ENCODE measurements around the gene AOAH. TPM values are rescaled to one million over a fixed set of nuclear protein-coding genes. Genes with fewer than 3 reads are reported as not detected.
A peak's percentile ranks its signal among the peaks of the same experiment; 100 is the strongest.

Gene AOAH
- total and polyA plus RNA-seq, 11 donors = 0.65 to 42.0 (median 1.8) TPM

- intact Hi-C loops (cut with DNase I) = no loop called here
- TF ChIP-seq POLR2A (IDR thresholded peaks at IDR 0.05) = no peak
- TF ChIP-seq, protein P1, sequence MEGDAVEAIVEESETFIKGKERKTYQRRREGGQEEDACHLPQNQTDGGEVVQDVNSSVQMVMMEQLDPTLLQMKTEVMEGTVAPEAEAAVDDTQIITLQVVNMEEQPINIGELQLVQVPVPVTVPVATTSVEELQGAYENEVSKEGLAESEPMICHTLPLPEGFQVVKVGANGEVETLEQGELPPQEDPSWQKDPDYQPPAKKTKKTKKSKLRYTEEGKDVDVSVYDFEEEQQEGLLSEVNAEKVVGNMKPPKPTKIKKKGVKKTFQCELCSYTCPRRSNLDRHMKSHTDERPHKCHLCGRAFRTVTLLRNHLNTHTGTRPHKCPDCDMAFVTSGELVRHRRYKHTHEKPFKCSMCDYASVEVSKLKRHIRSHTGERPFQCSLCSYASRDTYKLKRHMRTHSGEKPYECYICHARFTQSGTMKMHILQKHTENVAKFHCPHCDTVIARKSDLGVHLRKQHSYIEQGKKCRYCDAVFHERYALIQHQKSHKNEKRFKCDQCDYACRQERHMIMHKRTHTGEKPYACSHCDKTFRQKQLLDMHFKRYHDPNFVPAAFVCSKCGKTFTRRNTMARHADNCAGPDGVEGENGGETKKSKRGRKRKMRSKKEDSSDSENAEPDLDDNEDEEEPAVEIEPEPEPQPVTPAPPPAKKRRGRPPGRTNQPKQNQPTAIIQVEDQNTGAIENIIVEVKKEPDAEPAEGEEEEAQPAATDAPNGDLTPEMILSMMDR (IDR thresholded peaks at IDR 0.05) = no peak
- WGBS, 4 donors = 41 to 76% (median 67%) methylated on average over 3 of the region's 3 CpGs
- Histone ChIP-seq H3K4me1 (no peaks in the 10 kb centered on the region), H3K9me3 (no peaks in the 10 kb centered on the region), H3K27ac (no peak overlapping the region), H3K4me3 (no peak overlapping the region), H3K36me3 (peaks cover 0 to 1% (median 0%) of the 10 kb centered on the region in 9 donors), H3K27me3 (peaks cover 0 to 8% (median 0%) of the 10 kb centered on the region in 9 donors)
- DNase-seq = no peak
- no peak for ATAC-seq
These were observed 122.7 kb downstream of the AOAH start for GRCh38 chr7:36601601-36602000.

DNA sequence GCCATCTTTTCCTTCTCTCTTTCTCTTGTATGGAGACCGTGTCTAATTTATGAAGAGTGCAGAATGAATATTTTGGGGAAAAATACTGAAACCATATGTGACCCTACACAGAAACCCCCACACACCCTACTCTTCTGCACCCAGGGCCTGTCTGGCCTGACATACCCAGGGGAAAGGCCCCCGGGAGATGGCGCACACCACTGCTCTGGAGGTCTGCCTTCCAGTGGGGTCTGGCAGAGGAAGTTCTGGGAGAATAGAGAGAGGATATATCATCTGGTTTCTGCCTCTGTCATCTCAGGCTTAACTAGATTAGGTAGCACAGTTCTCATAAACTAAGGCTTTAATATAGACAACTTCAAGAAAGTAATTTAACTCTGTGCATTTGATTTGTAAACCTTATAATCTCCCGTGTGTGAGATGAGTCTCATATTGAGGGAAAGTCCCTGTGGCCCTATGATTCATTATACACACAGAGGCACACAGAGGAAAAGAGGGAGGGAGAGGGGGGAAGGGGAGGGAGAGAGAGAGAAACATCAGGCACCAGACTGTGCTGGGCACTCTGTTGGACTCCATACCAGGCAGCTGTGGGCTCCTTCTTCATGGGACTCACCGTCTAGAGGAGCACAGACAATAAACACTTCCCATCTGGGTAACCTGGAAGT, 123.3 kb downstream of the AOAH start:
- no peak overlapping the region for H3K4me3 ChIP-seq
- DNase-seq (no peak), ATAC-seq (no peak)
- WGBS, 4 donors = 79 to 85% (median 83%) methylated on average over 5 of the region's 5 CpGs
- H3K27ac ChIP-seq = no peak overlapping the region
- intact Hi-C loops (cut with DNase I) = no loop called here
- no peaks in the 10 kb centered on the region for H3K4me1 ChIP-seq
- peaks cover 0 to 8% (median 0%) of the 10 kb centered on the region in 9 donors for H3K27me3 ChIP-seq
- no peak for TF ChIP-seq POLR2A (IDR thresholded peaks at IDR 0.05)
- TF ChIP-seq, protein P1 (IDR thresholded peaks at IDR 0.05) = no peak
- H3K36me3 ChIP-seq = no peaks in the 10 kb centered on the region
- H3K9me3 ChIP-seq = no peaks in the 10 kb centered on the region

DNA sequence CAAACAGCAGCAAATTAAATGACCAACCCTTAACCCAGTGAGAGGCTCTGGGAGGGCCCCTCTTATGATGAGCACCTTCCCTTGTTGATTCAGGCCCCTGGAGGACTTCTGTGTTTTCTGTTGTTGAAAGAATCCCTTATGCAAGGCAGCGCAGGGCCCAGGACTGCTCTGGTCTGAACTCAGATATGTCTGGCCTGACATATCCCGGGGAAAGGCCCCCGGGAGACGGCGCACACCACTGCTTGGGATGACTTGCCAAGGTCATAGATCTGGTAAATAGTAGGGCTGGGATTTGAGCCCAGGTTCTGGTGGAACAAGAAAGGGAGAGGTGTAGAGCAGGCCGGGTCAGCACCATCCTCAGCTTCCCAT, 124.0 kb downstream of the AOAH start:
- no peak for DNase-seq
- intact Hi-C loops (cut with DNase I) = no loop called here
- Histone ChIP-seq H3K4me3 (no peak overlapping the region), H3K27ac (no peak overlapping the region), H3K9me3 (no peaks in the 10 kb centered on the region), H3K4me1 (no peaks in the 10 kb centered on the region), H3K27me3 (peaks cover 0 to 8% (median 0%) of the 10 kb centered on the region in 9 donors), H3K36me3 (no peaks in the 10 kb centered on the region)
- peak in 1 of 4 donors; percentile 22 for ATAC-seq
- 89 to 93% (median 92%) methylated on average over 6 of the region's 6 CpGs for WGBS, 4 donors
- TF ChIP-seq, protein P1 (IDR thresholded peaks at IDR 0.05) = no peak
- no peak for TF ChIP-seq POLR2A (IDR thresholded peaks at IDR 0.05)

GRCh38 chr7:36599645-36600313, 124.5 kb downstream of the AOAH start:
- Histone ChIP-seq H3K4me1 (no peaks in the 10 kb centered on the region), H3K27me3 (peaks cover 0 to 8% (median 0%) of the 10 kb centered on the region in 9 donors), H3K27ac (no peak overlapping the region), H3K36me3 (peaks cover 0 to 4% (median 0%) of the 10 kb centered on the region in 9 donors), H3K4me3 (no peak overlapping the region), H3K9me3 (no peaks in the 10 kb centered on the region)
- WGBS, 4 donors = 89 to 94% (median 93%) methylated on average over 10 of the region's 10 CpGs
- no peak for DNase-seq
- TF ChIP-seq, protein P1 (IDR thresholded peaks at IDR 0.05) = no peak
- no peak for TF ChIP-seq POLR2A (IDR thresholded peaks at IDR 0.05)
- intact Hi-C loops (cut with DNase I) = no loop called here
- peak in 1 of 4 donors; percentile 50 for ATAC-seq

Data from heart left ventricle (tissue), 16 donors.